Vagina (tissue), 2 donors: Measurements from ENCODE around the gene SHROOM1. TPM values are rescaled to one million over a fixed set of nuclear protein-coding genes. Genes with fewer than 3 reads are reported as not detected.
"Not testable (repeated sequence)": the region's sequence is repeated elsewhere in the genome, so short reads cannot be mapped to it uniquely, and the experiment has no call there.

Experiments used
- DNase-seq, 2 donors: peaks; one replicate each; pipeline ENCODE4 v3.0.0-alpha.2; 2017; ENCODE audit errors: extremely low spot score in 2 of 2
- H3K27ac ChIP-seq: fragments of 200-600 bp; sonication (generic); one replicate; pipeline ENCODE4 v1.5.1; 2019
- H3K27me3 ChIP-seq: fragments of 200-600 bp; sonication (generic); one replicate; pipeline ENCODE4 v1.5.1; 2019
- H3K36me3 ChIP-seq, 2 donors: fragments of 200-600 bp; sonication (generic); one replicate each; pipeline ENCODE4 v1.5.1; 2017 to 2019
- H3K4me1 ChIP-seq: fragments of 200-600 bp; sonication (generic); one replicate; pipeline ENCODE4 v1.5.1; 2019
- H3K4me3 ChIP-seq, 2 donors: fragments of 200-600 bp; sonication (generic); 1 replicate in 1 of 2; 2 replicates in 1 of 2; pipeline ENCODE4 v1.5.1; 2016 to 2019
- H3K9me3 ChIP-seq: fragments of 200-600 bp; sonication (generic); one replicate; pipeline ENCODE4 v1.5.1; 2019
- POLR2A ChIP-seq, 2 donors: fragments of 450-650 bp; IDR thresholded peaks; one replicate each; pipeline ENCODE4 v1.6.1; 2017; ENCODE audit warnings: antibody characterized with exemption in 2 of 2, mild to moderate bottlenecking in 2 of 2, moderate library complexity in 2 of 2
- POLR2AphosphoS5 ChIP-seq, 2 donors: sonication (generic); formaldehyde crosslinking; IDR thresholded peaks; one replicate each; pipeline ENCODE4 v1.9.0; 2017; ENCODE audit warnings: antibody characterized with exemption in 2 of 2, mild to moderate bottlenecking in 2 of 2, low read depth in 1 of 2; ENCODE audit not compliant: insufficient read depth in 1 of 2
- intact Hi-C: fragments of 100-400 bp; cut with DNase I; formaldehyde crosslinking; loops from one replicate; pipeline ENCODE4 v1.15.1; 2023
- total RNA-seq: library from RNA; depleted of rRNA; stranded (reverse); fragments of >200 nt; gene quantifications from one replicate; pipeline ENCODE4 v1.2.3, GENCODE V29; 2016
- TF ChIP-seq, protein P1 (sequence below), 3 experiments: fragments of 450-650 bp in 2 of 3; fragments of 200-600 bp in 1 of 3; sonication (generic) in 1 of 3; IDR thresholded peaks; one replicate each; pipeline ENCODE4 v1.5.1; 2017 to 2019; ENCODE audit warnings: antibody characterized with exemption in 3 of 3, mild to moderate bottlenecking in 2 of 3, moderate library complexity in 2 of 3

SHROOM1 gene
- total RNA-seq, 1 donor from 2014 or later: 17.7 TPM

DNA sequence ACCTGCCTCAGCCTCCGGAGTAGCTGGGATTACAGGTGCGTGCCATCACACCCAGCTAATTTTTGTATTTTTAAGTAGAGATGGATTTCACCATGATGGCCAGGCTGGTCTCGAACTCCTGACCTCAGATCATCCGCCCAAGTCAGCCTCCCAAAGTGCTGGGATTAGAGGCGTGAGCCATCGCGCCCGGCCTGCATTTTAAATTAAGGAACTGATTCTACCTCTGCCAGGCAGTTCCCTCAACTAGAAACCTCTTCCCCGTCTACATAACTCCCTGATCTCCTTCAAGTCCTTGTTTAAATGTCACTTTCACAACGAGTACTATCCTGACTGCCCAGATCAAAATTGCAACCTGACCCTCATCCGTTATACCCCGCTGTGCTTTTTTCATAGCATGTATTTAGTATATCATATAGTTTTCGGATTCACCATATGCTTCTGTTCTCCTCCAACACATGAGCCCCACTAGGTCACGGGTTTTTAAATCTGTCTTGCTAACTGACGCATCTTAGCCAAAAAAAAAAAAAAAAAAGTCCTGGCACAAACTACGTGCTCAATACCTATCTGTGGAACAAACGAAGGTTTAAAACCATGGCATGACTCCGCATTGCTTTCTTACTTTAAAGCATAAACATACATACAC lies 18.2 kb downstream of the SHROOM1 start:
- Histone ChIP-seq H3K27ac (no peak overlapping the region), H3K27me3 (peaks cover 4% of the 10 kb centered on the region), H3K36me3 (no peaks in the 10 kb centered on the region), H3K4me3 (no peak overlapping the region), H3K9me3 (no peaks in the 10 kb centered on the region), H3K4me1 (peaks cover 12% of the 10 kb centered on the region)
- TF ChIP-seq POLR2AphosphoS5 (IDR thresholded peaks at IDR 0.05; ENCODE audit: insufficient read depth in 1 of 2, low read depth in 1 of 2) (no peak), POLR2A (IDR thresholded peaks at IDR 0.05) (no peak)
- TF ChIP-seq, protein P1, sequence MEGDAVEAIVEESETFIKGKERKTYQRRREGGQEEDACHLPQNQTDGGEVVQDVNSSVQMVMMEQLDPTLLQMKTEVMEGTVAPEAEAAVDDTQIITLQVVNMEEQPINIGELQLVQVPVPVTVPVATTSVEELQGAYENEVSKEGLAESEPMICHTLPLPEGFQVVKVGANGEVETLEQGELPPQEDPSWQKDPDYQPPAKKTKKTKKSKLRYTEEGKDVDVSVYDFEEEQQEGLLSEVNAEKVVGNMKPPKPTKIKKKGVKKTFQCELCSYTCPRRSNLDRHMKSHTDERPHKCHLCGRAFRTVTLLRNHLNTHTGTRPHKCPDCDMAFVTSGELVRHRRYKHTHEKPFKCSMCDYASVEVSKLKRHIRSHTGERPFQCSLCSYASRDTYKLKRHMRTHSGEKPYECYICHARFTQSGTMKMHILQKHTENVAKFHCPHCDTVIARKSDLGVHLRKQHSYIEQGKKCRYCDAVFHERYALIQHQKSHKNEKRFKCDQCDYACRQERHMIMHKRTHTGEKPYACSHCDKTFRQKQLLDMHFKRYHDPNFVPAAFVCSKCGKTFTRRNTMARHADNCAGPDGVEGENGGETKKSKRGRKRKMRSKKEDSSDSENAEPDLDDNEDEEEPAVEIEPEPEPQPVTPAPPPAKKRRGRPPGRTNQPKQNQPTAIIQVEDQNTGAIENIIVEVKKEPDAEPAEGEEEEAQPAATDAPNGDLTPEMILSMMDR (IDR thresholded peaks at IDR 0.05): no peak
- no peak for DNase-seq
- intact Hi-C loops: no loop called here

DNA sequence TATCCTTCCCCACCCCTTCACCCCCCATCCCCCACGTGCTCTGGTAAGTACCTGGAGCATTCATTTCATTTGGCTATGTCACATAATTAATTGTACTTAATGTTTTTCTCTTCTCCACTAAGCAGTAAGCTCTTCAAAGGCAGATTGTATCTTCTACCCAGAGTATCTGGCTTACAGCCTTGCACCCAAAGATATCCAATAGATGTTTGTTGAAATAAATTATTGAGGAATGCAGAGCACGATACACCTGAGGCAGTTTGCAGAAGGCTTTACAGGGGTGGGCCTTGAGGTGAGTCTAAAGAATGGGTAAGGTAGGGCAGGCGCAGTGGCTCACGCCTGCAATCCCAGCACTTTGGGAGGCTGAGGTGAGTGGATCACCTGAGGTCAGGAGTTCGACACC lies 19.8 kb downstream of the SHROOM1 start:
- Histone ChIP-seq H3K4me1 (peaks cover 12% of the 10 kb centered on the region), H3K36me3 (no peaks in the 10 kb centered on the region), H3K4me3 (no peak overlapping the region), H3K9me3 (no peaks in the 10 kb centered on the region), H3K27me3 (peaks cover 4% of the 10 kb centered on the region), H3K27ac (no peak overlapping the region)
- no peak for TF ChIP-seq POLR2A (IDR thresholded peaks at IDR 0.05)
- no peak for TF ChIP-seq POLR2AphosphoS5 (IDR thresholded peaks at IDR 0.05; ENCODE audit: insufficient read depth in 1 of 2, low read depth in 1 of 2)
- TF ChIP-seq, protein P1 (IDR thresholded peaks at IDR 0.05): no peak
- intact Hi-C loops: no loop called here
- DNase-seq: no peak

DNA sequence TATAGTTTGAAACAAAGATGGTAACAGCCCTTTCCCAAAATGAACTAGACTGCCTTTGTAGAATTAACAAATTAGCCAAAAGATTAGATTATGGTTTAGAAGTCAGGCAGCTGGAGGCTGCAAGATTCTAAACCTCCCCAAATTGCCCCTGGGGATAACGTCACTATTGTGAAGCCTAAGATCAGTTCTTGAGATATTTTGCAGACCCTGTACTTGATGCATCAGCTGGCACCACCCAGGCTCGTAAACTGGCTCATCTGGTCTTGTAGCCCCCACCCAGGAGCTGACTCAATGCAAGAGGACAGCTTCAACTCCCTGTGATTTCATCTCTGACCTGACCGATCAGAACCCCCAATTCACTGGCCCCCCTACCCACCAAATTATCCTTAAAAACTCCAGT lies 21.6 kb downstream of the SHROOM1 start:
- Histone ChIP-seq H3K4me3 (no peak overlapping the region), H3K36me3 (no peaks in the 10 kb centered on the region), H3K9me3 (no peaks in the 10 kb centered on the region), H3K27me3 (peaks cover under 1% of the 10 kb centered on the region), H3K27ac (no peak overlapping the region), H3K4me1 (peaks cover 10% of the 10 kb centered on the region)
- TF ChIP-seq POLR2A (IDR thresholded peaks at IDR 0.05) (no peak), POLR2AphosphoS5 (IDR thresholded peaks at IDR 0.05; ENCODE audit: insufficient read depth in 1 of 2, low read depth in 1 of 2) (no peak)
- TF ChIP-seq, protein P1 (IDR thresholded peaks at IDR 0.05): no peak
- DNase-seq: no peak
- intact Hi-C loops: no loop called here

DNA sequence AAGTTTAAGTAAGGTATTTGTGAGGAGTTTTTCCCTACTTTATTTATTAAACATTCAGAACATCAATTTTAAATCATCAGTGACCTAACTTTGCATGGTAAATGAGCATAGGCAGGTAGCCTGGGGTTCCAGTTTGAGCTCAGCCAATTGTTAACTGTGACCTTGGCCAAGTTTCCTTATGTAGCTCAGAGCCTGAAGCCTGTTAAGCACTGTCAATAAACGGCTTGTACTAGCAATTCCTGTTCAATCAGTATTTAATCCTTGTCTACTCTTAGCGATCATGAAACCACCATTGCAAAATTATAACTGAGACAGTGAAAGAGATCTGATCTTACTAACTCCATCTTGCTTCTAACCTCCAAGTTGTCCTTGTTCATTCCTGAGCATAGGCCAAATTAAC lies 22.0 kb downstream of the SHROOM1 start:
- Histone ChIP-seq H3K4me3 (no peak overlapping the region), H3K9me3 (no peaks in the 10 kb centered on the region), H3K36me3 (no peaks in the 10 kb centered on the region), H3K27me3 (no peaks in the 10 kb centered on the region), H3K4me1 (peaks cover 7% of the 10 kb centered on the region), H3K27ac (no peak overlapping the region)
- TF ChIP-seq, protein P1 (IDR thresholded peaks at IDR 0.05): no peak
- TF ChIP-seq POLR2AphosphoS5 (IDR thresholded peaks at IDR 0.05; ENCODE audit: insufficient read depth in 1 of 2, low read depth in 1 of 2) (no peak), POLR2A (IDR thresholded peaks at IDR 0.05) (no peak)
- no peak for DNase-seq
- intact Hi-C loops: no loop called here

DNA sequence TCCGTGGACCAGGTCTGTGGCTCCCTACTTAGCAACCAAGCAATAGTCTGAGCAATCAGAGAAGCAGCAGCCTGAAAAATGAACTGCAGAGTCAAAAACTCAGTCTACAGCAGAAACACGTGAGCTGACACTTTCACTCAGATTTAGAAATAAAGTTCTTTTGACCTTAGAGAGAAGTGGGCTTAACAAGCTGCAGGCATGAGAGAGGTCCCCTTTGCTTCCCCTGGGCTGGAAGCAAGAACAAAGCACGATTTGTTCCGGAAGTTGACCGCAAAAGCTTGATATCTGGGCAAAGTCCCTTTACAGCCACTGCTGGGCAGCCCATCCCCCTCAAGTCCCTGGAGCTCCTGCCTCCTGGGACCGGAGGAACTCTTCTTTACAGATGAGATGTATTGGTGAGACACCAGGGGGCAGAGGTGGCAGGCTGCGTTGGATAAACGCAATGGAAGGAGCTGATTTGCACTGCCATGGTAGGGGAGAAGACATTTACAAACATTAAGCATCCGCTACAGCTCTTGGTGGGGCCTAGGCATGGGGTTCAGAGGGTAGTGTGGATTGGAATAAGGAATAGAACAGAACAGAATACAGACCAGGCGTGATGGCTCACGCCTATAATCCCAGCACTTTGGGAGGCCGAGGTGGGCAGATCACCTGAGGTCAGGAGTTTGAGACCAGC lies 23.1 kb downstream of the SHROOM1 start:
- Histone ChIP-seq H3K27me3 (no peaks in the 10 kb centered on the region), H3K9me3 (no peaks in the 10 kb centered on the region), H3K36me3 (no peaks in the 10 kb centered on the region), H3K4me1 (no peaks in the 10 kb centered on the region), H3K27ac (no peak overlapping the region), H3K4me3 (no peak overlapping the region)
- DNase-seq: no peak
- intact Hi-C loops: no loop called here
- TF ChIP-seq, protein P1 (IDR thresholded peaks at IDR 0.05): no peak
- no peak for TF ChIP-seq POLR2A (IDR thresholded peaks at IDR 0.05)

DNA sequence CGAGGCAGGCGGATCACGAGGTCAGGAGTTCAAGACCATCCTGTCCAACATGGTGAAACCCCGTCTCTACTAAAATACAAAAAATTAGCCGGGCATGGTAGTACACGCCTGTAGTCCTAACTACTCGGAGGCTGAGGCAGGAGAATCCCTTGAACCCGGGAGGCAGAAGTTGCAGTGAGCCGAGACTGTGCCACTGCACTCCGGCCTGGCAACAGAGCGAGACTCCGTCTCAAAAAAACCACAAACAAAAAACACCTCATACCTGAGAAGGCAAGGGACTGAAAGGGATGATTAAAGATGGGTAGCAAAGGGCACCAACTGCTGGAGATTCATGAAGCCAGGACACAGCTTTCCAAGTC lies 23.7 kb downstream of the SHROOM1 start:
- intact Hi-C loops, H3K9me3 ChIP-seq, H3K4me1 ChIP-seq, H3K27me3 ChIP-seq, H3K4me3 ChIP-seq, H3K36me3 ChIP-seq, H3K27ac ChIP-seq, DNase-seq: not testable (repeated sequence)

DNA sequence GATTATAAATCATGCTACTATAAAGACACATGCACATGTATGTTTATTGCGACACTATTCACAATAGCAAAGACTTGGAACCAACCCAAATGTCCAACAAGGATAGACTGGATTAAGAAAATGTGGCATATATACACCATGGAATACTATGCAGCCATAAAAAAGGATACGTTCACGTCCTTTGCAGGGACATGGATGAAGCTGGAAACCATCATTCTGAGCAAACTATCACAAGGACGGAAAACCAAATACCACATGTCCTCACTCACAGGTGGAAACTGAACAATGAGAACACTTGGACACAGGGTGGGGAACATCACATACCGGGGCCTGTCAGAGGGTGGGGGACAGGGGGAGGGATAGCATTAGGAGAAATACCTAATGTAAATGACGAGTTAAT lies 24.6 kb downstream of the SHROOM1 start:
- H3K27me3 ChIP-seq, H3K4me1 ChIP-seq, H3K36me3 ChIP-seq, H3K27ac ChIP-seq, DNase-seq, H3K9me3 ChIP-seq, H3K4me3 ChIP-seq, intact Hi-C loops: not testable (repeated sequence)

DNA sequence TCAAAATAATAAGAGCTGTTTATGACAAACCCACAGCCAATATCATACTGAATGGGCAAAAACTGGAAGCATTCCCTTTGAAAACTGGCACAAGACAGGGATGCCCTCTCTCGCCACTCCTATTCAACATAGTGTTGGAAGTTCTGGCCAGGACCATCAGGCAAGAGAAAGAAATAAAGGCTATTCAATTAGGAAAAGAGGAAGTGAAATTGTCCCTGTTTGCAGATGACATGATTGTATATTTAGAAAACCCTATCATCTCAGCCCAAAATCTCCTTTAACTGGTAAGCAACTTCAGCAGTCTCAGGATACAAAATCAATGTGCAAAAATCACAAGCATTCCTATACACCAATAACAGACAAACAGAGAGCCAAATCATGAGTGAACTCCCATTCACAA lies 26.2 kb downstream of the SHROOM1 start:
- H3K4me1 ChIP-seq, H3K36me3 ChIP-seq, H3K9me3 ChIP-seq, H3K27me3 ChIP-seq, DNase-seq, intact Hi-C loops, H3K4me3 ChIP-seq, H3K27ac ChIP-seq: not testable (repeated sequence)
